Measurements from ENCODE around the gene SMOC1. TPM values are rescaled to one million over a fixed set of nuclear protein-coding genes. Genes with fewer than 3 reads are reported as not detected.
"Not testable (repeated sequence)": the region's sequence is repeated elsewhere in the genome, so short reads cannot be mapped to it uniquely, and the experiment has no call there.

SMOC1 gene
- total and polyA plus RNA-seq, 2 donors, result 0.19 to 0.71 TPM

GRCh38 chr14:69903046-69903445 is 23.8 kb downstream of the SMOC1 start:
- not testable (repeated sequence) for H3K9me3 ChIP-seq (ENCODE audit: control insufficient read depth in 2 of 2, insufficient read depth in 1 of 2, low read length in 1 of 2); H3K36me3 ChIP-seq (ENCODE audit: control insufficient read depth in 2 of 2, insufficient read depth in 2 of 2, low read length in 1 of 2); H3K27me3 ChIP-seq (ENCODE audit: control insufficient read depth in 2 of 2, insufficient read depth in 1 of 2, low read length in 1 of 2); H3K4me1 ChIP-seq (ENCODE audit: control insufficient read depth in 2 of 2, insufficient read depth in 2 of 2, low read length in 2 of 2); H3K27ac ChIP-seq (ENCODE audit: low read depth in 1 of 2, low read length in 1 of 2); DNase-seq (ENCODE audit: low read depth in 6 of 9, low spot score in 9 of 9); H3K4me3 ChIP-seq (ENCODE audit: low read length in 2 of 2)
- WGBS, result 98% methylated on average over 29 of the region's 29 CpGs

- 94% methylated on average over 1 of the region's 1 CpG for WGBS
- H3K9me3 ChIP-seq (ENCODE audit: control insufficient read depth in 2 of 2, insufficient read depth in 1 of 2, low read length in 1 of 2), result peaks cover 0 to 4% of the 10 kb centered on the region in 2 donors
- no peaks in the 10 kb centered on the region for H3K4me1 ChIP-seq (ENCODE audit: control insufficient read depth in 2 of 2, insufficient read depth in 2 of 2, low read length in 2 of 2)
- no peaks in the 10 kb centered on the region for H3K27me3 ChIP-seq (ENCODE audit: control insufficient read depth in 2 of 2, insufficient read depth in 1 of 2, low read length in 1 of 2)
- H3K27ac ChIP-seq (ENCODE audit: low read depth in 1 of 2, low read length in 1 of 2), result no peak overlapping the region
- H3K4me3 ChIP-seq (ENCODE audit: low read length in 2 of 2), result no peak overlapping the region
- no peaks in the 10 kb centered on the region for H3K36me3 ChIP-seq (ENCODE audit: control insufficient read depth in 2 of 2, insufficient read depth in 2 of 2, low read length in 1 of 2)
- no peak for DNase-seq (ENCODE audit: low read depth in 6 of 9, low spot score in 9 of 9)
Observed at GRCh38 chr14:69904246-69904645, 25.0 kb downstream of the SMOC1 start.

GRCh38 chr14:69906201-69906600 is 27.0 kb downstream of the SMOC1 start:
- no peaks in the 10 kb centered on the region for H3K36me3 ChIP-seq (ENCODE audit: control insufficient read depth in 2 of 2, insufficient read depth in 2 of 2, low read length in 1 of 2)
- no peak for DNase-seq (ENCODE audit: low read depth in 6 of 9, low spot score in 9 of 9)
- no peaks in the 10 kb centered on the region for H3K4me1 ChIP-seq (ENCODE audit: control insufficient read depth in 2 of 2, insufficient read depth in 2 of 2, low read length in 2 of 2)
- peaks cover 0 to 4% of the 10 kb centered on the region in 2 donors for H3K9me3 ChIP-seq (ENCODE audit: control insufficient read depth in 2 of 2, insufficient read depth in 1 of 2, low read length in 1 of 2)
- WGBS, result 49% methylated on average over 3 of the region's 3 CpGs
- H3K4me3 ChIP-seq (ENCODE audit: low read length in 2 of 2), result no peak overlapping the region
- no peak overlapping the region for H3K27ac ChIP-seq (ENCODE audit: low read depth in 1 of 2, low read length in 1 of 2)
- H3K27me3 ChIP-seq (ENCODE audit: control insufficient read depth in 2 of 2, insufficient read depth in 1 of 2, low read length in 1 of 2), result no peaks in the 10 kb centered on the region

- WGBS, result 93% methylated on average over 7 of the region's 7 CpGs
- Histone ChIP-seq H3K4me3 (ENCODE audit: low read length in 2 of 2) (no peak overlapping the region), H3K36me3 (ENCODE audit: control insufficient read depth in 2 of 2, insufficient read depth in 2 of 2, low read length in 1 of 2) (no peaks in the 10 kb centered on the region), H3K9me3 (ENCODE audit: control insufficient read depth in 2 of 2, insufficient read depth in 1 of 2, low read length in 1 of 2) (no peaks in the 10 kb centered on the region), H3K27ac (ENCODE audit: low read depth in 1 of 2, low read length in 1 of 2) (no peak overlapping the region), H3K4me1 (ENCODE audit: control insufficient read depth in 2 of 2, insufficient read depth in 2 of 2, low read length in 2 of 2) (no peaks in the 10 kb centered on the region), H3K27me3 (ENCODE audit: control insufficient read depth in 2 of 2, insufficient read depth in 1 of 2, low read length in 1 of 2) (no peaks in the 10 kb centered on the region)
- no peak for DNase-seq (ENCODE audit: low read depth in 6 of 9, low spot score in 9 of 9)
Observed at GRCh38 chr14:69909826-69910550, 30.8 kb downstream of the SMOC1 start.

- WGBS, result 99% methylated on average over 3 of the region's 3 CpGs
- Histone ChIP-seq H3K27me3 (ENCODE audit: control insufficient read depth in 2 of 2, insufficient read depth in 1 of 2, low read length in 1 of 2) (peaks cover 0 to 2% of the 10 kb centered on the region in 2 donors), H3K36me3 (ENCODE audit: control insufficient read depth in 2 of 2, insufficient read depth in 2 of 2, low read length in 1 of 2) (no peaks in the 10 kb centered on the region), H3K27ac (ENCODE audit: low read depth in 1 of 2, low read length in 1 of 2) (no peak overlapping the region), H3K9me3 (ENCODE audit: control insufficient read depth in 2 of 2, insufficient read depth in 1 of 2, low read length in 1 of 2) (no peaks in the 10 kb centered on the region), H3K4me3 (ENCODE audit: low read length in 2 of 2) (no peak overlapping the region), H3K4me1 (ENCODE audit: control insufficient read depth in 2 of 2, insufficient read depth in 2 of 2, low read length in 2 of 2) (no peaks in the 10 kb centered on the region)
- no peak for DNase-seq (ENCODE audit: low read depth in 6 of 9, low spot score in 9 of 9)
Observed at GRCh38 chr14:69910871-69911270, 31.7 kb downstream of the SMOC1 start.

GRCh38 chr14:69913686-69914085 is 34.5 kb downstream of the SMOC1 start:
- Histone ChIP-seq H3K36me3 (ENCODE audit: control insufficient read depth in 2 of 2, insufficient read depth in 2 of 2, low read length in 1 of 2) (no peaks in the 10 kb centered on the region), H3K27me3 (ENCODE audit: control insufficient read depth in 2 of 2, insufficient read depth in 1 of 2, low read length in 1 of 2) (peaks cover 0 to 2% of the 10 kb centered on the region in 2 donors), H3K4me1 (ENCODE audit: control insufficient read depth in 2 of 2, insufficient read depth in 2 of 2, low read length in 2 of 2) (no peaks in the 10 kb centered on the region), H3K27ac (ENCODE audit: low read depth in 1 of 2, low read length in 1 of 2) (no peak overlapping the region), H3K9me3 (ENCODE audit: control insufficient read depth in 2 of 2, insufficient read depth in 1 of 2, low read length in 1 of 2) (no peaks in the 10 kb centered on the region), H3K4me3 (ENCODE audit: low read length in 2 of 2) (no peak overlapping the region)
- no peak for DNase-seq (ENCODE audit: low read depth in 6 of 9, low spot score in 9 of 9)
- 95% methylated on average over 1 of the region's 1 CpG for WGBS

- Histone ChIP-seq H3K27ac (ENCODE audit: low read depth in 1 of 2, low read length in 1 of 2) (no peak overlapping the region), H3K4me1 (ENCODE audit: control insufficient read depth in 2 of 2, insufficient read depth in 2 of 2, low read length in 2 of 2) (no peaks in the 10 kb centered on the region), H3K4me3 (ENCODE audit: low read length in 2 of 2) (no peak overlapping the region), H3K9me3 (ENCODE audit: control insufficient read depth in 2 of 2, insufficient read depth in 1 of 2, low read length in 1 of 2) (no peaks in the 10 kb centered on the region), H3K36me3 (ENCODE audit: control insufficient read depth in 2 of 2, insufficient read depth in 2 of 2, low read length in 1 of 2) (no peaks in the 10 kb centered on the region), H3K27me3 (ENCODE audit: control insufficient read depth in 2 of 2, insufficient read depth in 1 of 2, low read length in 1 of 2) (peaks cover 0 to 2% of the 10 kb centered on the region in 2 donors)
- WGBS, result 95% methylated on average over 1 of the region's 1 CpG
- no peak for DNase-seq (ENCODE audit: low read depth in 6 of 9, low spot score in 9 of 9)
Observed at GRCh38 chr14:69916396-69916795, 37.2 kb downstream of the SMOC1 start.

- H3K36me3 ChIP-seq (ENCODE audit: control insufficient read depth in 2 of 2, insufficient read depth in 2 of 2, low read length in 1 of 2), result no peaks in the 10 kb centered on the region
- peaks cover 0 to 2% of the 10 kb centered on the region in 2 donors for H3K27me3 ChIP-seq (ENCODE audit: control insufficient read depth in 2 of 2, insufficient read depth in 1 of 2, low read length in 1 of 2)
- no peak overlapping the region for H3K4me3 ChIP-seq (ENCODE audit: low read length in 2 of 2)
- no peaks in the 10 kb centered on the region for H3K9me3 ChIP-seq (ENCODE audit: control insufficient read depth in 2 of 2, insufficient read depth in 1 of 2, low read length in 1 of 2)
- no peak overlapping the region for H3K27ac ChIP-seq (ENCODE audit: low read depth in 1 of 2, low read length in 1 of 2)
- no peak for DNase-seq (ENCODE audit: low read depth in 6 of 9, low spot score in 9 of 9)
- no peaks in the 10 kb centered on the region for H3K4me1 ChIP-seq (ENCODE audit: control insufficient read depth in 2 of 2, insufficient read depth in 2 of 2, low read length in 2 of 2)
- WGBS, result 92% methylated on average over 9 of the region's 9 CpGs
Observed at GRCh38 chr14:69917287-69917686, 38.1 kb downstream of the SMOC1 start.

GRCh38 chr14:69919815-69920214 is 40.6 kb downstream of the SMOC1 start:
- DNase-seq (ENCODE audit: low read depth in 6 of 9, low spot score in 9 of 9), result no peak
- no peak overlapping the region for H3K4me3 ChIP-seq (ENCODE audit: low read length in 2 of 2)
- H3K27me3 ChIP-seq (ENCODE audit: control insufficient read depth in 2 of 2, insufficient read depth in 1 of 2, low read length in 1 of 2), result peaks cover 0 to 2% of the 10 kb centered on the region in 2 donors
- WGBS, result 94% methylated on average over 1 of the region's 1 CpG
- no peaks in the 10 kb centered on the region for H3K9me3 ChIP-seq (ENCODE audit: control insufficient read depth in 2 of 2, insufficient read depth in 1 of 2, low read length in 1 of 2)
- H3K27ac ChIP-seq (ENCODE audit: low read depth in 1 of 2, low read length in 1 of 2), result no peak overlapping the region
- H3K4me1 ChIP-seq (ENCODE audit: control insufficient read depth in 2 of 2, insufficient read depth in 2 of 2, low read length in 2 of 2), result no peaks in the 10 kb centered on the region
- H3K36me3 ChIP-seq (ENCODE audit: control insufficient read depth in 2 of 2, insufficient read depth in 2 of 2, low read length in 1 of 2), result no peaks in the 10 kb centered on the region

Measured in thymus (tissue), 11 donors.